Purkinje cell (primary cell): Measurements from ENCODE around the gene ORAI2. TPM values are rescaled to one million over a fixed set of nuclear protein-coding genes. Genes with fewer than 3 reads are reported as not detected.

ENCODE experiments used
- polyA plus RNA-seq: library from polyadenylated mRNA; unstranded; fragments of >200 nt; fragmentation: Nextera tagmentation; gene quantifications from 2 replicates; pipeline ENCODE4 v1.2.1, GENCODE V29; 2014

The ORAI2 gene
- 3.9 and 4.8 TPM in 2 replicates for polyA plus RNA-seq

DNA sequence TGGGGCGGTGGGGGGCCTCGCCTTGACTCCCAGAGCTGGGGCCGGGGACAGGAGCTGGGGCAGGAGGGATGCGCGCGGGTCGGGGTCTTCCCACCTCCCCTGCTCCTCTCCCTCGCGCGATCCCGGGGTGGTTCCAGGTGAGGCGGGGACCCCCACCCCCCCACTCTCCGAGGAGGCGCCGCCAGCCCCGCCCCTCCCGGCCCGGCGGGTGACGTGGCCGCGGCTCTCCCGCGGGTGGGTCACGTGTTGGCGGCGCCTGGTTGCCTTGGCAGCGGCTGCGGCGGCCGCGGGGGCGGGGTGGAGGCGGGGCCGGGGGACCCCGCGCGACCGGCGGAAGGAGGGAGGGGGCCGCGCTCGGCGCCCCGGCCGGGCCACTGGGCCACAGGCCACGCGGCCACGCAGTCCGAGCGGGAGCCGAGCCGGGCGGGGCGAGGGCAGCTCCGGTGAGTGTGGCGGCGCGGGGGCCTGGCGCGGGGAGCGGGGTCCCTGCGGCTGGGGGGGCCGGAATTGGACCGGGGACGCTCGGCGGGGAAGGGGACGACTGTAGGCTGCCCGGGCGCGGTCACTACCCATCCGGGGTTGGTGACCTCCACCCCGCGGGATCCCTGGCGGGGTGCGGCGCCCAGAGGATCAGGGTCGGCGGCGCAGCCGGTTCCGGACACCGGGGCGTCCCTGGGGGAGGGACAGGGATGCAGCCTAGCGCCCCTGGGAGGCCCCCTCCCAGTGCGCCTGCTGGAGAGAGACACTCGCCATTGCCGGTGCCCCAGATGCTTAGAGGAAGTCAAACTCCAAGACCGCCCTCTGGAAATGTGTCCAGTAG lies at the start of gene ORAI2:
TSS of gene ORAI2 (plus strand) at position 357 of the 820 bp plus-strand sequence. CDS start 5,382 bp downstream, outside the sequence.

DNA sequence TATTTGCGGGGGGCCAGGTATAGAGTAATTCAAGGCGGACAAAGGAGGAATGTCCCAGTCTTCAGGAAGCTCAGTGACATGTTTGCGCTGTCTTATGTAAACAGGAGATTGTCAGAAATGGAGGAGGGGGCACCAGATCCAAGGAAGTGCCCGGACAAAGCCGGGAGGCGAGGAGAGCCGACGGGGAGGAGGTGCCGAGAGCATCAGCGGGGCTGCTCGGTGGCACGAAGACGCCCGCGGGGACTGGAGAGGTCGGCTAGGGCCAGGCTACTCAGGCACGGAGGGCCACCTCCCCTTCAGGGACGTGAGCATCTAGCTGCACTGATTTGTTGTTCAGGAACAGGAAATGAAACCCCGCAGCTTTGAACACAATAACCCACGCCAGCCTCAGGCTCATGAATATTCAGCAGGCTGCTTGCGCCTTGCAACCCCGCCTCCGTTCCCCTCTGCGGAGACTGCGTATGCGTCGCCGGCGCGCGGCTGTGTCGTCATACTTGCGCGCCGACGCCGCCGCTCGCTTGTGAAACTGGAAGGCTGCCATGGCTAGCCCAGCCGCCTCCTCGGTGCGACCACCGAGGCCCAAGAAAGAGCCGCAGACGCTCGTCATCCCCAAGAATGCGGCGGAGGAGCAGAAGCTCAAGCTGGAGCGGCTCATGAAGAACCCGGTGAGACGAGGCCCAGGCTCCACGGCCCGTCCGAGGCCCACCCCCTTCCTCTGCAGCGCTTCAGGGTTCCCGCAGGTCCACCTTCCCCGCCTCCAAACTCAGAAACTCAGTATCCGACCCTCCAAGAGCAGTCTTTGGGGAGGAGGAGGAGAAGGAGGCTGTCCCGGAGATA lies 37.3 kb upstream of the ORAI2 start, which contains the start of gene PRKRIP1:
TSS of gene PRKRIP1 (plus strand) at position 491 of the 837 bp plus-strand sequence. CDS start at position 540, 49 bp downstream.

DNA sequence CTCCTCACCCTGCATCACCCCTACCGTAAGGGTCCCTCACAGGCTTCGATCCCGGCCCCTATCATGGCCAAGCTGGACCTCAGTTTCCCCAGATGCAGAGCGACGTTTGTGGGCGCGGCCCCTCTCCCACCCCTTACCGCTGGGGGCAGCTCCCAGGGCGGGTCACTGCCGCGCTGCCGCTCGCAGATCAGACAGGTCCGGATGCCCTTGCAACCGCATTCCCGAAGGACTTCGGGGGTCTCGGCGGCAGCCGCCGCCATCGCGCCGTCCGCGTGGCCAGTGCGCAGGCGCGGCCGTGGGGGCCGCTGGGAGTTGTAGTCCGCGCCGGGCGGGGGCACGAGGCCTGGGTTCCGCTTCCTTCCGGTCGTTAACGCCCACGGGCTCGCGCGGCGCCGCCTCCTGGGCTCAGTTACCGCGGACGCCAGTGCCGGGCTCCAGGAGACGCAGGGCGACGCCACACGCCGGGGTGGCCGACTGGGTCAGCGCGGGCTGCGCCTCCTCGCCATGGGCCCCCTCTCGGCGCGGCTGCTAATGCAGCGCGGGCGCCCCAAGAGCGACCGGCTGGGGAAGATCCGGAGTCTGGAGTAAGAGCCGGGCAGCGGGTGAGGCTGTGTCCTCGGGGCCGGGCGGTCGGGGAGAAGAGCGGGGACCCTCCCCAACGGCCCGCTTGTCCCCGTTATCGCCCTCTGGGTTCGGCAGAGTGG lies 31.4 kb downstream of the ORAI2 start, which contains the start of the genes ALKBH4 and LRWD1:
TSS of gene ALKBH4 (minus strand) at position 287 of the 704 bp plus-strand sequence. CDS start at position 260, 27 bp downstream.
TSS of gene LRWD1 (plus strand) at position 408 of the 704 bp plus-strand sequence. CDS start at position 505, 97 bp downstream.

DNA sequence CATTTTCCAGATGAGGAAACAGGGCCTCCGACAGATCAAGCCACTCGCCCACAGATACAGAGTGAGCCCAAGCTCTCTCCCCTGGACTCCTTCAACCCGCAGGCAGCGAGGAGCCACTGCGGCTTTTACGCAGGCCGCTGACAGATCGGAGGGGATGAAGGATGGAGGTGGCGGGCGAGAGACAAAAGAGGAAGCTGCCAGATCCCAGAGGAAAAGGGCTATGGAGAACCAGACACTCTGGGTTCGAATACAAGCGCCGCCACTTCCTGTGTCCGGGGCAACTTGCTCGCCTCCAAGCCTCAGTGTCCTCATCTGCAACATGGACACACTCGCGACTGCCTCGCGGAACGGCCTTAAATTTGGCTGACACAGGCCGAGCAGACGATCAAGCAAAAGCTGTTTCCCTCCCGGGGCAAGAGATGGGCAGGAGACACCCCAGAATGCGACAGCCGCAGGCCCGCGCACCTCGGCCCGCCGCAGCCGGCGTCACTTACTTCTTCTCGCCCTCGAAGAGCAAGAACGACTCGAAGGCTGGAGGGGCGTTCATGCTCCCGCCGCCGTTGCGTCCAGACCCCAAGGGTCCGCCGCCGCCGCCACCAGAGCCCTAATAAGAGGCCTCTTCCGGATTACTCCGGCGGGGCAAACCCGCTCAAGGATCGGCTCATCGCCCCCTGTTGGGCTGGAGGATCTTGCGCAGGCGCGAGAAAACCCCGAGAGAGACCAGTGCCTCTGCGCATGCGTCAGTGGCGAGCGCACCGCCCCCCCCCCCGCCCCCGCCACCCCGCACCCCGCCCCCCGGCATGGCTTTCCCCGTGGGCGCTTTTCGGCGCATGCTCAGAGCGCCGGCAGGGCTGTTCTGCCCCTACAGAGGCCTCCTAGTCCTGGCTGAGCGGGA lies 45.2 kb downstream of the ORAI2 start, which contains the start of gene POLR2J:
TSS of gene POLR2J (minus strand) at position 609 of the 895 bp plus-strand sequence. CDS start at position 547, 62 bp downstream.

Other genes starting within 250 kb of the ORAI2 start
- not detected in 2 replicates for gene SH2B2, start 146.7 kb upstream of the ORAI2 start, polyA plus RNA-seq
- 0.46 TPM in 1 of 2 replicates, not detected in the other for gene SPDYE6, start 77.1 kb upstream of the ORAI2 start, polyA plus RNA-seq
- 9.6 and 13.9 TPM in 2 replicates for gene PRKRIP1, start 37.2 kb upstream of the ORAI2 start, polyA plus RNA-seq
- 1.8 and 2.5 TPM in 2 replicates for gene ALKBH4, start 31.3 kb downstream of the ORAI2 start, polyA plus RNA-seq
- gene LRWD1, start 31.4 kb downstream of the ORAI2 start, polyA plus RNA-seq: 0.11 and 1.9 TPM in 2 replicates
- 69.4 and 83.0 TPM in 2 replicates for gene POLR2J, start 45.3 kb downstream of the ORAI2 start, polyA plus RNA-seq
- gene RASA4B, start 84.2 kb downstream of the ORAI2 start, polyA plus RNA-seq: 3.0 and 10.8 TPM in 2 replicates
- gene UPK3BL2, start 110.1 kb downstream of the ORAI2 start, polyA plus RNA-seq: not detected in 2 replicates
- 0.35 TPM in 1 of 2 replicates, not detected in the other for gene SPDYE2, start 117.7 kb downstream of the ORAI2 start, polyA plus RNA-seq
- 77.5 and 96.1 TPM in 2 replicates for gene POLR2J3, start 139.0 kb downstream of the ORAI2 start, polyA plus RNA-seq
- gene RASA4, start 183.2 kb downstream of the ORAI2 start, polyA plus RNA-seq: 5.0 and 7.4 TPM in 2 replicates
- gene UPK3BL1, start 209.2 kb downstream of the ORAI2 start, polyA plus RNA-seq: 4.1 and 10.9 TPM in 2 replicates
- gene SPDYE2B, start 216.7 kb downstream of the ORAI2 start, polyA plus RNA-seq: 0.35 TPM in 1 of 2 replicates, not detected in the other
- 0.27 and 0.56 TPM in 2 replicates for gene POLR2J2, start 238.1 kb downstream of the ORAI2 start, polyA plus RNA-seq